GM19351 (cell line): Measurements from ENCODE around the gene STMN3.

Source experiments
- ATAC-seq: cut with Tn5 transposase; IDR thresholded peaks from one replicate; pipeline ENCODE4 v1.9.1; 2021; ENCODE audit warnings: mild to moderate bottlenecking, moderate library complexity; ENCODE audit not compliant: unreplicated experiment

STMN3 gene

GRCh38 chr20:63653041-63653973, at the start of gene STMN3:
Gene STMN3, minus strand, starts transcription at chr20:63653424. Its CDS starts 79 bp downstream, at chr20:63653345.
- no peak for ATAC-seq

- ATAC-seq = no peak
Observed at GRCh38 chr20:63702036-63702665, 48.9 kb upstream of the STMN3 start.

- ATAC-seq = no peak
Observed at GRCh38 chr20:63701329-63702035, 48.3 kb upstream of the STMN3 start.

- no peak for ATAC-seq
Observed at GRCh38 chr20:63701051-63701328, 47.8 kb upstream of the STMN3 start.

GRCh38 chr20:63700199-63701050, 47.2 kb upstream of the STMN3 start:
- no peak for ATAC-seq

GRCh38 chr20:63699466-63700198, 46.4 kb upstream of the STMN3 start:
- ATAC-seq = no peak

GRCh38 chr20:63698739-63699465, 45.7 kb upstream of the STMN3 start:
- ATAC-seq = no peak

- no peak for ATAC-seq
Observed at GRCh38 chr20:63697868-63698545, 44.8 kb upstream of the STMN3 start.

- ATAC-seq = no peak
Observed at GRCh38 chr20:63697357-63697867, 44.2 kb upstream of the STMN3 start.

GRCh38 chr20:63696628-63697356, 43.6 kb upstream of the STMN3 start, which contains the start of gene TNFRSF6B:
Gene TNFRSF6B, plus strand, starts transcription at chr20:63696652. Its CDS starts 116 bp downstream, at chr20:63696768.
- ATAC-seq = no peak

GRCh38 chr20:63696306-63696627, 43.0 kb upstream of the STMN3 start:
- no peak for ATAC-seq

GRCh38 chr20:63695424-63696305, 42.4 kb upstream of the STMN3 start:
- no peak for ATAC-seq

- no peak for ATAC-seq
Observed at GRCh38 chr20:63694584-63695423, 41.6 kb upstream of the STMN3 start.

- no peak for ATAC-seq
Observed at GRCh38 chr20:63693733-63694583, 40.7 kb upstream of the STMN3 start.

GRCh38 chr20:63693083-63693732, 40.0 kb upstream of the STMN3 start:
- ATAC-seq = no peak
